Fibroblast of the aortic adventitia (primary cell): ENCODE data around the gene MARCHF2. TPM values are rescaled to one million over a fixed set of nuclear protein-coding genes. Genes with fewer than 3 reads are reported as not detected.

Experiments used
- DNase-seq: peaks from one replicate; pipeline ENCODE4 v3.0.0-alpha.2; 2010; ENCODE audit warnings: low read depth
- H3K4me3 ChIP-seq: 2 replicates; pipeline ENCODE4 v1.5.1; 2011; ENCODE audit warnings: low read depth, mild to moderate bottlenecking, control low read depth, low read length, moderate library complexity
- total RNA-seq: library from RNA; depleted of rRNA; stranded (reverse); fragments of >200 nt; gene quantifications from 2 replicates; pipeline ENCODE4 v1.2.3, GENCODE V29; 2012; ENCODE audit warnings: low replicate concordance
- TF ChIP-seq, protein P1 (sequence below): IDR thresholded peaks from 2 replicates; pipeline ENCODE4 v1.5.1; 2011; ENCODE audit warnings: mild to moderate bottlenecking, low read length, control low read depth, inconsistent platforms; ENCODE audit not compliant: insufficient read depth

MARCHF2 gene
- total RNA-seq, 1 donor, result 68.2 TPM

DNA sequence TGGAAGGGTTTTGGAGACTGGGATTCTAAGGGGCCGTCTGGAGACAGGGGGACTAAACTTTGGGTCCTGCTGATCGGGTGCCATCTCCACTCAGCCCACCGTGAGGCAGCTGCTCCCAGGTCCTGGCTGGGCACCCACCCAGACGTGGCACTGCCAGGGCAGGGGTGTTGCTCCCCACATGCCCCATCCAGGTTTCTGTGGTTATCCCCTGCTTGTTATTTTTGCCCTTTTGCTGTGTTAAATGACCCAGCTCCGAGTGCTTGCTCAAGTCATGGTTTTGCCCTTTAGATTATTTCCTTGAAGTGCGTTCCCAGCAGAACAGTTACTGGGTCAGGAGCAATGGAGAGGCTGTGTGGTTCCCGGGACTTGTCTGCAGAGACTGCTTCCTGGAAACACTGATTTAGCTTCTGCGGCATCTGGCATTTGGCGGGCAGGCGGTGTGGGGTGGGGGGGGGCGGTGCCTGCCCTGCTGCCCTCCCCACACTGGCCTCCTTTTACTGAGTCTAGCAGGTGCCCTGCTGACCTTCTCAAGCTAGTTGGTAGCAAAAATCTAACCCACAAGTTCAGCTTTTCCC lies 21.0 kb upstream of the MARCHF2 start:
- no peak overlapping the region for H3K4me3 ChIP-seq
- TF ChIP-seq, protein P1, sequence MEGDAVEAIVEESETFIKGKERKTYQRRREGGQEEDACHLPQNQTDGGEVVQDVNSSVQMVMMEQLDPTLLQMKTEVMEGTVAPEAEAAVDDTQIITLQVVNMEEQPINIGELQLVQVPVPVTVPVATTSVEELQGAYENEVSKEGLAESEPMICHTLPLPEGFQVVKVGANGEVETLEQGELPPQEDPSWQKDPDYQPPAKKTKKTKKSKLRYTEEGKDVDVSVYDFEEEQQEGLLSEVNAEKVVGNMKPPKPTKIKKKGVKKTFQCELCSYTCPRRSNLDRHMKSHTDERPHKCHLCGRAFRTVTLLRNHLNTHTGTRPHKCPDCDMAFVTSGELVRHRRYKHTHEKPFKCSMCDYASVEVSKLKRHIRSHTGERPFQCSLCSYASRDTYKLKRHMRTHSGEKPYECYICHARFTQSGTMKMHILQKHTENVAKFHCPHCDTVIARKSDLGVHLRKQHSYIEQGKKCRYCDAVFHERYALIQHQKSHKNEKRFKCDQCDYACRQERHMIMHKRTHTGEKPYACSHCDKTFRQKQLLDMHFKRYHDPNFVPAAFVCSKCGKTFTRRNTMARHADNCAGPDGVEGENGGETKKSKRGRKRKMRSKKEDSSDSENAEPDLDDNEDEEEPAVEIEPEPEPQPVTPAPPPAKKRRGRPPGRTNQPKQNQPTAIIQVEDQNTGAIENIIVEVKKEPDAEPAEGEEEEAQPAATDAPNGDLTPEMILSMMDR, result no peak
- no peak for DNase-seq

DNA sequence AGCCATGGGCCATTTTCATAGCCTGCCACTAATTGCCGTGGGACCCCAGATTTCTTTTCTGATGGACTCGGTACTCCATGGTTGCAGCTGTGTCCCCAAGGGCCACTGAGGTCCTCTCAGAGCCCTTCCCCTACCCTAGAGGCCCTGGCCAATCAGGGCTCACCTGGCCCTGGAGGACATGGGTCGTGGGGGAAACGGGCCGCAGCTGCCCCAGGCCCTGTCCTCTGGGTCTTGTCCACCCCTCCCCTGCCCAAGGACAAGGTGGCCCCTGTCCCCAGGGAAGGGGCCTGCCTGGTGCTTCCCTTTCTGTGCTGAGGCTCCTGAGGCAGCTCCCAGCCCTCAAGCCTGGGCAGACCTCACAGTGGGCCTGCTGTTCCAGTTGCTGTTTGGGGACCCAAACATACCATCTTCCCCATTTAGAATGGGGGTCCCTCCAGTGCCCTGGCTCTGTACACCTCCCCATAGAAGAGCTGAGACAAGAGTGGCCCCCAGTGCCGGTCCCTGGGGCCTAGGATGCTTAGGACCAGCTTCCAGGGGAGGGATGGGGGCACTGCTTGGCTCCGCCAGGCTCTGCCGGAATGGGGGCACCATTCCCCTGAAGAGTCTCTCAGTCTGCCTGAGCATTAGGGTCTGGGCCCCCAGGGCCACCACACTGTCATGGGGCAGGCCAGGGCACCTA lies 19.8 kb upstream of the MARCHF2 start:
- TF ChIP-seq, protein P1, result no peak
- DNase-seq, result no peak
- no peak overlapping the region for H3K4me3 ChIP-seq

DNA sequence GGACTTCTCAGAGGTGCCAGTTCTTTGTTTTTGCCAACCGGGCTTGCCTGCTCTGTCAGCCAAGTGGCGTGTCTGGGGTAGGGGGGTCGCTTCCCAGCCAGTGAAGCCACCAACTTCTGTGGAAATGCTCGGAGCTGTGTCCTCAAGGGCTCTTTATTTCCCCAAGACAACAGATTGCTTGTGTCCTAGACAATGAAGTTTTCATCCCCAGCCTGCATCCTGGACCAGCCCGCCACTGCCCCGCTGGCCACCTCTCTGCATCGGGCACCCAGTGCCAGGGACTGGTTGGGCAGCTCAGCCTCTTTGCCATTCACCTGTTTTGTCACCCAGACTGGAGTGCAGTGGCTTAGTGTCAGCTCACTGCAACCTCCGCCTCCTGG lies 19.2 kb upstream of the MARCHF2 start:
- H3K4me3 ChIP-seq, result no peak overlapping the region
- TF ChIP-seq, protein P1, result no peak
- no peak for DNase-seq

DNA sequence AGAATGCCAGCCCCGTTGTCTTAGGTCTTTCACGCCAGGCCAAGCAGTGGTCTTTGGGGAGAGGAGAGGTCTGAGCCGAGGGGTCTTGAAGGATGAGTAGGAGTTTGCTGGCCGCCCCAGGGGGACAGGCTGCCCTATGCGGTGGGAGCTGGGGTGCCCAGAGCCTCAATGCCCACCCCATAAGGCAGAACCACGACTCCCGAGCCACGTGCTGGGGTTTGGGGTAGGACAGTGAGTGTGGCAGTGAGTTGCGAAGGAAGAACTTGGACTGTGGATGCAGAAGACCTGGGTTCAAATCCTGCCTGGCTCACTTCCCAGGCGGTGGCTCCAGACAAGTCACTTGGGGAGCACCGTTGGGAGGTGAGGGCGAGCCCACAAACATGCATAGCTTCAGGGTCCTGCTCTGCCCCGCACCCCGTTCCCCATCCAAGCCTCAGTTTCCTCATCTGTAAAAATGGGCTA lies 17.5 kb upstream of the MARCHF2 start:
- H3K4me3 ChIP-seq, result no peak overlapping the region
- DNase-seq, result no peak
- TF ChIP-seq, protein P1, result no peak

DNA sequence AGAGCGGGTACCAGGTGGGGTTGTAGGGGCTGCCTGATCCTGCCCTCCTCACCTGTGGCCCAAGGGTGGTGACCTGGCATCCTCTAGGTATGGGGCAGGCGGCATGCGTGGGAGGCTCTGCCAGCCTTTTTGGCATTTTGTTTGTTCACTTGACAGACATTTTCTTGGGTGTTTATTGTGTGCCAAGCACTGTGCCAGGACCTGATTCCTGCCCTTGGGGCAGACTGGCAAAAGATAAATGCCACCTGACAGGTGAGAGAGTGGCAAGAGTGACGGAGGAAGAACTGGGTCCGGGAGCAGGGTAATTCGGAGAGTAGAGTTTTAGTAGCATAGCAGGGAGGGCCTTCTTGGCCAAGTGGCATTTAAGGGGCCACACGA lies 16.9 kb upstream of the MARCHF2 start:
- no peak for DNase-seq
- no peak overlapping the region for H3K4me3 ChIP-seq
- TF ChIP-seq, protein P1, result no peak

DNA sequence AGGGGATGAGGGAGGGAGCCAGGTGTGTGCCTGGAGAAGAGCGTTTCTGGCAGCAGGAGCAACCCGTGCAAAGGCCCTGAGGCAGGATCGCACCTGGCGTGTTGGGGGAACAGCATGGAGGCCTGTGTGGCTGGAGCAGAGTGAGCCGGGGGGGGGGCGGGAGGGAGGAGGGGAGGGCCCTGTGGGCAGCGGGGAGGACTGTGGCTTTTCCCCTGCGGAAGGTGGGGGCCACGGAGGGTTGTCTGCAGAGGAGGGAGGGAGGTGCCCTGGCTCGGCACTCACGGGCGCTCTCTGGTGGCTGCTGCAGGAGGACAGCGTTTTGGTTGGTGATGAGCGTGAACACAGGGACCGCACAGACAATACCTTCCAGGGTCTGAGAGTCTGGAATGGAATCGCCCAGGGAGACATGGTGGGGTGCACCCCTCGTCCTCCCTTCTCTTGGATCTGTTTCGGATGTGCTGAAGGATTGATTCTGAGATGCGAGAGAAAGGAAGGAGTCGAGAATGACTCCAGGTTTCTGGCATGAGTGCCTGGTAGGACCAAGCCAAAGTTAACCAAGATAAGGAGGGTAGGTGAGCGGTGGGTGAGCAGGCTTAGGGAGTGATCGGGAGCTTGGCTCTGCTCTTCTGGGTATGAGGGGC lies 16.4 kb upstream of the MARCHF2 start:
- TF ChIP-seq, protein P1, result peak; percentile 79
- DNase-seq, result peak; percentile 53
- no peak overlapping the region for H3K4me3 ChIP-seq
